Measurements from ENCODE around the gene LMNA.

LMNA gene

GRCh38 chr1:156153362-156153761 is 38.9 kb downstream of the LMNA start, which contains the start of gene SEMA4A:
TSS of gene SEMA4A (plus strand) at chr1:156153585. CDS start at chr1:156154579, 994 bp downstream.
- no peak within 1 kb of the TSS for H3K4ac ChIP-seq (ENCODE audit: low read depth, low read length)
- no peak within 1 kb of the TSS for H3K9ac ChIP-seq (ENCODE audit: low read length)
- no peak within 1 kb of the TSS for H4K5ac ChIP-seq (ENCODE audit: low read length)
- H2BK15ac ChIP-seq (replicated peaks; ENCODE audit: low read depth): no peak within 1 kb of the TSS
- no peaks in the 10 kb centered on the region for H3K79me1 ChIP-seq (ENCODE audit: low read length)
- H3K4me3 ChIP-seq (ENCODE audit: low read length): no peak within 1 kb of the TSS
- peaks cover 13% of the 10 kb centered on the region for H3K4me1 ChIP-seq (ENCODE audit: control insufficient read depth, low read depth, low read length)
- no peak within 1 kb of the TSS for H3K18ac ChIP-seq (ENCODE audit: low read length)
- no peak for DNase-seq
- no peak within 1 kb of the TSS for H3K4me2 ChIP-seq (ENCODE audit: low read length)
- no peak within 1 kb of the TSS for H4K8ac ChIP-seq (ENCODE audit: low read depth, low read length)
- no CpG with 5 or more reads among the region's 10 CpGs for WGBS (ENCODE audit: extremely low coverage, insufficient coverage, low lambda C conversion rate)
- H3K23ac ChIP-seq (ENCODE audit: low read length): no peak within 1 kb of the TSS
- H3K27me3 ChIP-seq (ENCODE audit: insufficient read depth, low read length, poor library complexity): no peaks in the 10 kb centered on the region
- H3K79me2 ChIP-seq (ENCODE audit: control insufficient read depth, insufficient read depth, low read length): no peaks in the 10 kb centered on the region
- H2AK5ac ChIP-seq (ENCODE audit: low read length): peak within 1 kb of the TSS; percentile 20
- no peak within 1 kb of the TSS for H2BK120ac ChIP-seq (ENCODE audit: low read depth, low read length)
- H2BK5ac ChIP-seq (ENCODE audit: low read length): no peak within 1 kb of the TSS
- no peak within 1 kb of the TSS for H3K27ac ChIP-seq (ENCODE audit: low read depth, low read length)
- H3K36me3 ChIP-seq (ENCODE audit: control insufficient read depth, insufficient read depth, low read length): no peaks in the 10 kb centered on the region
- peak within 1 kb of the TSS; percentile 51 for H3K56ac ChIP-seq (ENCODE audit: low read length)

DNA sequence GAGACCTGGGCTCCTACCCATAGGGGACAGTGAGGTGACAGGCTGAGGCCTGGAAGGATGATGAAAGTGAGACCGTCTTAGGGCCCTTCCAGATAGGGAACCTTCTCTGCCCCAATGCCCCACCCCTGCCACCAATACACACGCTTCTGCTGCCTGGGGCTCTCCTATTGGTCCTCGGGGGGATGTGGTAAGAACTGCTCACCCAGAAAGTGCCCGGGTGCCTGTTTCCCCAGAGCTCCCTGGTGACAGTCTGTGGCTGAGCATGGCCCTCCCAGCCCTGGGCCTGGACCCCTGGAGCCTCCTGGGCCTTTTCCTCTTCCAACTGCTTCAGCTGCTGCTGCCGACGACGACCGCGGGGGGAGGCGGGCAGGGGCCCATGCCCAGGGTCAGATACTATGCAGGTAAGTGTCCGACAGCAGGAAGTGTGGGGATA is 39.8 kb downstream of the LMNA start:
- DNase-seq: no peak
- H3K9ac ChIP-seq (ENCODE audit: low read length): no peak overlapping the region
- no peak overlapping the region for H3K27ac ChIP-seq (ENCODE audit: low read depth, low read length)
- H4K5ac ChIP-seq (ENCODE audit: low read length): no peak overlapping the region
- no peak overlapping the region for H4K8ac ChIP-seq (ENCODE audit: low read depth, low read length)
- H3K4me1 ChIP-seq (ENCODE audit: control insufficient read depth, low read depth, low read length): peaks cover 13% of the 10 kb centered on the region
- no peak overlapping the region for H2BK120ac ChIP-seq (ENCODE audit: low read depth, low read length)
- no peak overlapping the region for H2BK15ac ChIP-seq (replicated peaks; ENCODE audit: low read depth)
- no peak overlapping the region for H3K4me3 ChIP-seq (ENCODE audit: low read length)
- H3K79me2 ChIP-seq (ENCODE audit: control insufficient read depth, insufficient read depth, low read length): no peaks in the 10 kb centered on the region
- no peak overlapping the region for H2AK5ac ChIP-seq (ENCODE audit: low read length)
- H3K79me1 ChIP-seq (ENCODE audit: low read length): no peaks in the 10 kb centered on the region
- no peak overlapping the region for H3K4me2 ChIP-seq (ENCODE audit: low read length)
- peak overlapping the region; percentile 51 for H3K56ac ChIP-seq (ENCODE audit: low read length)
- no peaks in the 10 kb centered on the region for H3K36me3 ChIP-seq (ENCODE audit: control insufficient read depth, insufficient read depth, low read length)
- H3K27me3 ChIP-seq (ENCODE audit: insufficient read depth, low read length, poor library complexity): no peaks in the 10 kb centered on the region
- no peak overlapping the region for H3K4ac ChIP-seq (ENCODE audit: low read depth, low read length)
- H2BK5ac ChIP-seq (ENCODE audit: low read length): no peak overlapping the region
- no CpG with 5 or more reads among the region's 11 CpGs for WGBS (ENCODE audit: extremely low coverage, insufficient coverage, low lambda C conversion rate)
- H3K23ac ChIP-seq (ENCODE audit: low read length): no peak overlapping the region
- no peak overlapping the region for H3K18ac ChIP-seq (ENCODE audit: low read length)

DNA sequence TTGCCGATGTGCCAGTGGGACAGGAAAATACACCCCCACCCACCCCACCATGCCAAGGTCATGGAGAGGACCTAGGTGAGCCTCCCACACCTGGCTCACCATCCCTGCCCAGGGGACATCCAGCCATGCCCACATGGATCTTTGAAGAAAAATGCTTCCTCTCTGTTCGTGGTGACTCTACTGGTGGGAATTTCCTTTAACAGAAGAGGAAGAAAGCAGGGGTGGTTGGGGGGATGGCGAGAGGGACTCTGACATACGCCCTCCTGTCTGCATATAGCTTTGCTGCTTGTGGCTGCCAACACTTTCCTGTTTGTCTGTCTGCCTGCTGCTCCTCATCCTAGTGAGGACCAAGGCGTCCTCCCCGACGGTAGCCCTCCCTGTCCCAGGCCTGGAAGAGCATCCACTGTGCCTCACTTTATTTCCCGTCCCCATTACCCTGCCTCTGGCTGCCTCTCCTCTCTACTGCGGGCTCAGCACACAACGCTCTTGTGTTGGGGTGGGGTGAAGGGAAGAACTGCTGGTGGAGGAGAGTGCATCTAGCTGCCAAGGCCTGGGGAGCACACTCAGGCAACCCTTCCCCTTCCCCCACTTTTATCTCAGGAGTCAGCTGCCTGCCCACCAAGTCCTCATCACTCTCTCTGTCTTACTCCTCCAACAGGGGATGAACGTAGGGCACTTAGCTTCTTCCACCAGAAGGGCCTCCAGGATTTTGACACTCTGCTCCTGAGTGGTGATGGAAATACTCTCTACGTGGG is 41.4 kb downstream of the LMNA start:
- no peak overlapping the region for H3K4me2 ChIP-seq (ENCODE audit: low read length)
- H2BK5ac ChIP-seq (ENCODE audit: low read length): peak overlapping the region; percentile 31
- no peak overlapping the region for H2BK120ac ChIP-seq (ENCODE audit: low read depth, low read length)
- H3K79me1 ChIP-seq (ENCODE audit: low read length): no peaks in the 10 kb centered on the region
- no peak overlapping the region for H3K4me3 ChIP-seq (ENCODE audit: low read length)
- H3K36me3 ChIP-seq (ENCODE audit: control insufficient read depth, insufficient read depth, low read length): no peaks in the 10 kb centered on the region
- H3K23ac ChIP-seq (ENCODE audit: low read length): peak overlapping the region; percentile 94
- no peak overlapping the region for H2BK15ac ChIP-seq (replicated peaks; ENCODE audit: low read depth)
- no peak overlapping the region for H3K4ac ChIP-seq (ENCODE audit: low read depth, low read length)
- peak overlapping the region; percentile 18 for H2AK5ac ChIP-seq (ENCODE audit: low read length)
- H3K4me1 ChIP-seq (ENCODE audit: control insufficient read depth, low read depth, low read length): peaks cover 7% of the 10 kb centered on the region
- H3K9ac ChIP-seq (ENCODE audit: low read length): peak overlapping the region; percentile 1
- no peaks in the 10 kb centered on the region for H3K27me3 ChIP-seq (ENCODE audit: insufficient read depth, low read length, poor library complexity)
- H3K79me2 ChIP-seq (ENCODE audit: control insufficient read depth, insufficient read depth, low read length): no peaks in the 10 kb centered on the region
- H4K8ac ChIP-seq (ENCODE audit: low read depth, low read length): no peak overlapping the region
- no peak overlapping the region for H3K27ac ChIP-seq (ENCODE audit: low read depth, low read length)
- no peak for DNase-seq
- H3K18ac ChIP-seq (ENCODE audit: low read length): no peak overlapping the region
- no CpG with 5 or more reads among the region's 12 CpGs for WGBS (ENCODE audit: extremely low coverage, insufficient coverage, low lambda C conversion rate)
- H4K5ac ChIP-seq (ENCODE audit: low read length): no peak overlapping the region
- H3K56ac ChIP-seq (ENCODE audit: low read length): peak overlapping the region; percentile 25

- H2BK120ac ChIP-seq (ENCODE audit: low read depth, low read length): no peak overlapping the region
- no peaks in the 10 kb centered on the region for H3K79me2 ChIP-seq (ENCODE audit: control insufficient read depth, insufficient read depth, low read length)
- no peak overlapping the region for H3K27ac ChIP-seq (ENCODE audit: low read depth, low read length)
- no peak overlapping the region for H2AK5ac ChIP-seq (ENCODE audit: low read length)
- no peak overlapping the region for H4K8ac ChIP-seq (ENCODE audit: low read depth, low read length)
- no CpG with 5 or more reads among the region's 3 CpGs for WGBS (ENCODE audit: extremely low coverage, insufficient coverage, low lambda C conversion rate)
- H3K18ac ChIP-seq (ENCODE audit: low read length): no peak overlapping the region
- H3K79me1 ChIP-seq (ENCODE audit: low read length): no peaks in the 10 kb centered on the region
- H3K4ac ChIP-seq (ENCODE audit: low read depth, low read length): no peak overlapping the region
- H3K4me3 ChIP-seq (ENCODE audit: low read length): no peak overlapping the region
- H3K36me3 ChIP-seq (ENCODE audit: control insufficient read depth, insufficient read depth, low read length): no peaks in the 10 kb centered on the region
- no peak overlapping the region for H3K23ac ChIP-seq (ENCODE audit: low read length)
- no peak overlapping the region for H4K5ac ChIP-seq (ENCODE audit: low read length)
- no peak overlapping the region for H3K9ac ChIP-seq (ENCODE audit: low read length)
- H3K27me3 ChIP-seq (ENCODE audit: insufficient read depth, low read length, poor library complexity): no peaks in the 10 kb centered on the region
- no peak for DNase-seq
- no peak overlapping the region for H2BK5ac ChIP-seq (ENCODE audit: low read length)
- no peak overlapping the region for H3K4me2 ChIP-seq (ENCODE audit: low read length)
- no peak overlapping the region for H2BK15ac ChIP-seq (replicated peaks; ENCODE audit: low read depth)
- H3K56ac ChIP-seq (ENCODE audit: low read length): no peak overlapping the region
- peaks cover 6% of the 10 kb centered on the region for H3K4me1 ChIP-seq (ENCODE audit: control insufficient read depth, low read depth, low read length)
Measured at GRCh38 chr1:156157506-156157905, 43.0 kb downstream of the LMNA start.

DNA sequence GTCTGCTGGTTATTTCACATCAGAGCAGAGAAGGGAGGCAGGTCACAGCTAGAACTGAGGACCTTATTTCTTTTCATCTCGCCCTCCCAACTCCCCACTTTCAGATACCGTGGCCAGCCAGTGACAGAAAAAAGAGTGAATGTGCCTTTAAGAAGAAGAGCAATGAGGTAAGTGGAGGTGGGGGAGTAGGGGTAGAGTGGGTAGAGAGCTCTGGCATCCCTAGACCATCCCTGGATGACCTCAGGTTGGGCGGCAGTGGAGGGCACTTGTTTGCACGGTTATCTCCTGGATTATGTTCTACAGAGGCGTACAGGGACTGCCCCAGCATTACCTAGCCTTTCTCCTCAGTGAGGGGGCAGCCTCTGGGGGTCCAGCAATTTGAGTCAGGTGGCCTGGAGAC is 43.5 kb downstream of the LMNA start:
- H3K27me3 ChIP-seq (ENCODE audit: insufficient read depth, low read length, poor library complexity): no peaks in the 10 kb centered on the region
- H3K36me3 ChIP-seq (ENCODE audit: control insufficient read depth, insufficient read depth, low read length): no peaks in the 10 kb centered on the region
- H3K4ac ChIP-seq (ENCODE audit: low read depth, low read length): no peak overlapping the region
- no peak overlapping the region for H2BK120ac ChIP-seq (ENCODE audit: low read depth, low read length)
- no peak overlapping the region for H3K23ac ChIP-seq (ENCODE audit: low read length)
- H2BK5ac ChIP-seq (ENCODE audit: low read length): no peak overlapping the region
- no peaks in the 10 kb centered on the region for H3K79me1 ChIP-seq (ENCODE audit: low read length)
- no CpG with 5 or more reads among the region's 5 CpGs for WGBS (ENCODE audit: extremely low coverage, insufficient coverage, low lambda C conversion rate)
- no peak overlapping the region for H3K4me2 ChIP-seq (ENCODE audit: low read length)
- H3K4me3 ChIP-seq (ENCODE audit: low read length): no peak overlapping the region
- no peak overlapping the region for H4K8ac ChIP-seq (ENCODE audit: low read depth, low read length)
- H3K18ac ChIP-seq (ENCODE audit: low read length): no peak overlapping the region
- peaks cover 4% of the 10 kb centered on the region for H3K4me1 ChIP-seq (ENCODE audit: control insufficient read depth, low read depth, low read length)
- H3K79me2 ChIP-seq (ENCODE audit: control insufficient read depth, insufficient read depth, low read length): no peaks in the 10 kb centered on the region
- no peak overlapping the region for H4K5ac ChIP-seq (ENCODE audit: low read length)
- H3K56ac ChIP-seq (ENCODE audit: low read length): no peak overlapping the region
- DNase-seq: no peak
- no peak overlapping the region for H3K27ac ChIP-seq (ENCODE audit: low read depth, low read length)
- no peak overlapping the region for H2AK5ac ChIP-seq (ENCODE audit: low read length)
- H3K9ac ChIP-seq (ENCODE audit: low read length): no peak overlapping the region
- H2BK15ac ChIP-seq (replicated peaks; ENCODE audit: low read depth): no peak overlapping the region

Measured in mesendoderm (in vitro differentiated cells).